Mammary epithelial cell (primary cell): ENCODE results near the gene UBE3B.

Experiments used
- CTCF ChIP-seq, 2 donors: IDR thresholded peaks in 1 of 2; conservative IDR thresholded peaks in 1 of 2; 2 replicates each; pipeline ENCODE4 v1.5.1; 2011 to 2012; ENCODE audit warnings: inconsistent platforms in 2 of 2, low read length in 2 of 2, mild to moderate bottlenecking in 2 of 2, control low read depth in 1 of 2, low read depth in 1 of 2; ENCODE audit not compliant: insufficient read depth in 1 of 2; ENCODE audit errors: extremely low read depth in 1 of 2
- EZH2 ChIP-seq: IDR thresholded peaks from 2 replicates; pipeline ENCODE4 v1.6.1; 2012; ENCODE audit warnings: low read length, inconsistent platforms, borderline replicate concordance

- TF ChIP-seq CTCF (conservative IDR thresholded peaks at IDR 0.05 in 1 of 2, IDR thresholded peaks at IDR 0.05 in 1 of 2; ENCODE audit: extremely low read depth in 1 of 2, insufficient read depth in 1 of 2, low read depth in 1 of 2, low read length in 2 of 2) (no peak), EZH2 (no peak)
These were observed 84.2 kb downstream of the UBE3B start for GRCh38 chr12:109561711-109562030.
